Limb (tissue), 2 donors: ENCODE data around the gene PPT1.
"Not testable (repeated sequence)": the region's sequence is repeated elsewhere in the genome, so short reads cannot be mapped to it uniquely, and the experiment has no call there.

Experiments
- DNase-seq, 2 donors: peaks; one replicate each; pipeline ENCODE4 v3.0.0-alpha.2; 2016; ENCODE audit errors: extremely low spot score in 2 of 2

The PPT1 gene

DNA sequence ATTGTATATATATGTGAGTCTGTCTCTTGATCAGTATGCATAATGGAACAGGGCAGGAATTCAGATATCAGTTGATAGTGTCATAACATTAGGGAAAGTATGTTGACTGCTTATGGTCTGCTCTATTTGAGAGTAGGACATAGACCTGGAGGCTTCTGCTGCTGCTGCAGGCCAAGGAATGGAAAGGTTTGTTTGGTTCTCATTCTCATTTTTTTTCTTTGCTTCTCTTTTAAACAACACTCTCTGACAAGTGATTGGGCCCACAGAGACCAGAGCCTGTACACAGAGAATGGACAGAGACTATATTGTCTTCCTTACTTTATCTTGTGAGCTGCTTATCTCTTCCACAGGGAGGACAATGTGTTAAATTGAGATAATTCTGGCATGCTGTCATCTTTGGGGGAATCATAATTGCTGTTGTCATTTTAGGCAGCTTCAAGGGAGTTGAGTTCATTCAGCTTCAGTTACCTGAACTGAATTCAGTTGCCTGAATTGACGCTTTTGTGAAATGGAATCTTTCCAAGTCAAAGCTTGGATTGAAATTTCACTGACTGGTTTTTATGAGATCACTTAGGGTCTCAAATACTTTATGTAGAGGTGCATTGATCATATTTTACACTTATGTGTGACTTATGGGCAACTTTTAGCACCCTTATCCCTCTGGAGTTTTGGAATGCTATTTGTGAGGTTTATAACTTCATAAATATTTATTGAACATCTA lies 39.6 kb downstream of the PPT1 start:
- DNase-seq: no peak

DNA sequence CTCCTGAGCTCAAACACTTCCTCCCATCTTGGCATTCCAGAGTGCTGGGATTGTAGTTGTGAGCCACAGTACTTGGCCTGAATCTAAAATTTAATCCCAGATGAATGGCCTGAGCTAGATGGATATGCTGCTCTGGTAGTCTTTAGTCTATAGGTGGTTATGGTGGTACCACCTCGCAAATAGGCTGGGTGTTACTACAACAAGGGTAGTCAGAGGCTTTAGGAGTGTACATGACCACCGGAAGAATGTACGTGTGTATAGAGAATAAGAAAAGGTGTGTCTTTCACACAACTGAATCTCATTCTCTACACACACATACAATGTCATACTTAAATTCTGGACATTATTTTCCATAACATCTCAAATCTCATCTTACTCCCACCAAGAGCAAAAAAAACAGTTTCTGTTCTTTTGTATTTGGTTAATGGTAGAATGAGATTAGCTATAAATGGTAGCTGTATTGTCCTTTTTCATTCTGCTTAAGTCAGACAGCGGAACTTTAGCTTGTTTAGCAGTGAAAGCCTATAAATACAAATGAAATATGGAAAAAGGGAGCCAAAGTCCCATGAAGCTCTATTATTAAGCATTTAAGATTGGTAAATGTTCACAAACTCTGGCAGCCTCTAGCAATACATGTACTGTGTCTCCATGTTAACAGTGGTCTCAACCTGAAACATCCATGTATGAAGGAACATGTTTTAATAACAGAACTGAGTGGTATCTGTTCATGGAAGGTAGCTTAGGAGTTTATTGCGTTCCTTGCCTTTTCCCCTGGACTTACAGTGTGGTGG lies 40.3 kb downstream of the PPT1 start:
- no peak for DNase-seq

DNA sequence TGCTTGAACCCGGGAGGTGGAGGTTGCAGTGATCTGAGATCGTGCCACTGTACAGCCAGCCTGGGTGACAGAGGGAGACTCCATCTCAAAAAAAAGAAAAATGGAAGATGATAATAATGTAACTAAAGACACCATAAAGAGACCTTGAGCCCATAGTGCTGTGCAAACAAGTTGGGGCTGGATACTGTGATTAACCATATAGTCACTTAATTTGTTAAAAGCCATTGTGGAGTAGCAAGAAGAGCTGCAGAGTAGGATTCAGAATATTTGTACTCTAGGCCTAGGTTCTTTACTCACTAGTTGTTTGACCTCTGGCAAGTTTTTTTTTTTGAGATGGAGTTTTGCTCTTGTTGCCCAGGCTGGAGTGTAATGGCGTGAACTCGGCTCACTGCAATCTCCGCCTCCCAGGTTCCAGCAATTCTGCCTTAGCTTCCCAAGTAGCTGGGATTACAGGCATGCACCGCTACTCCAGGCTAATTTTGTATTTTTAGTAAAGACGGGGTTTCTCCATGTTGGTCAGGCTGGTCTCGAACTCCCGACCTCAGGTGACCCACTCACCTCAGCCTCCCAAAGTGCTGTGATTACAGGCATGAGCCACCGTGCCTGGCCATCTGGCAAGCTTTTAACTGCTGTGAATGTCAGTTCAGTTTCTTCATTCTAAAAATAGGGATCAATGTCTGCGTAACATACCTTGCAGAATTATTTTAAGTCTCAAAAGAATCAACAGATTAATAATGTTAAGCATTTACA lies 43.7 kb downstream of the PPT1 start:
- DNase-seq: no peak

DNA sequence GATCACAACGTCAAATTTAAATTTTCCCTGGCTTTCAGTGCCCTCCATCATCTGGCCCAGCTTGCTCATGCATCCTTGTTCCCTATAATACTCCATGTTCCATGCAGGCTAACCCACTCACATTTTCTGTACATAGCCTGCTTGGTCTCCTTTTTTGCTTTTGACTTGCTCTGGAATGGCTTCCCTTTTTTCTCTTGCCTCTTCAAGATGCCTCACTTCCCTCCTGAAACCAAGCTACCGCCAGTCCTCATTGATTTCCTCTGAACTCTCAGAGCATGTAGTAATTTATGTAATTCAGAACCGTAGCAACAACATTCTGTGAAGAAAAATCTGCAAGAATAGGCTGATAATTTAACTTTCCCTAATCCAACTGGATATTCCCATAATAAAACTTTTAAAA lies 46.2 kb downstream of the PPT1 start:
- DNase-seq: no peak

DNA sequence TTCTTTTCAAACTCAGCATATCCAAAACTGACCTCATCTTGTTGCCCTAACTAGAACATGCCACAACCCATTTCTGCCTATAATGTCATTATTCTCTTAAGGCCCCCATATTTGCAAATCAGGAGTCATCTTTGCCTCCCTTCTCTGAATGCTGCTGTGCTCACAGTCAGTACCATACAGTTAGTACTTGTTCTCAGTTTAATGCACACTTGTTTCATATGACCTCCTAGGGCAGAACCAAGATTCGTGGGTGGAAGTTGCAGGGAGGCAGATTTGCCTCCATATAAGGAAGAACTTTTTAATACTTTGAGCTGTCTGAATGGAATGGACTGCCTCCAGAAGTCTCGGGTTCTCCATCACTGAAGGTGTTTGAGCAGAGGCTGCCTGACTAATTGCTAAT lies 47.3 kb downstream of the PPT1 start:
- no peak for DNase-seq

DNA sequence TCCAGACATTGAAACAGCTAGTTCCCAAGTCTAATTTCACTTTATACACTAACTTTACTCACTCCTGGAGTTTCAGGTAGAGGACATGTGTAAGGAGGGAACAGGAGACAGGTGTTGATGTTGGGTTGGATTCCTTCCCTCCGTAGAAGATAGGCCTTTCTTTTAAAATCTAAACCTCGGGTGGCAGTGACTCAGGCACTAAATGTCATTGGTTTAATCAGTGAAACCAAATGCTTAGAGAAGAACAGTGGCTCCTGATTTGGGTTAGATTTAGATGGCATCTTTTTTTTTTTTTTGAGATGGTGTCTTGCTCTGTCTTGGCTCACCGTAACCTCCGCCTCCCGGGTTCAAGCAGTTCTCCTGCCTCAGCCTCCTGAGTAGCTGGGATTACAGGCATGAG lies 49.3 kb downstream of the PPT1 start:
- DNase-seq: no peak

DNA sequence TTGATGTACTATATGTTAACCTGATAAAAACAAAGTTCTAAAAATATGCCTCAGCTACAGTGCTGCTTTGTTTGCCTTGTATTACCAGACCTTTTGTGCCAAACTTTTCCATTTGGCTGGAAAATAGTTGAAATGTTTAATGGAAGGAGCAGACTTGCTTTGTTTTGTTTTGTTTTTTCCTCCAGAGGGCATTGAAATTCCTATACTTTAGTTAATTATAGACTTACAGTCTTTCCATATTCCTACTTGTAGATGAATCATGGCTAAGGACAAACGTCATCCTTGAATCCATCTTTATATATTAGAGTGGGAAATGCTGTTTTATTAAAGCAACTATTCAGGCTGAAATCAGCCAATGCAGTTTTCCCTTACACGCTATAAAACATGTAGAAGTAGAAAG lies 49.8 kb downstream of the PPT1 start:
- DNase-seq: no peak

DNA sequence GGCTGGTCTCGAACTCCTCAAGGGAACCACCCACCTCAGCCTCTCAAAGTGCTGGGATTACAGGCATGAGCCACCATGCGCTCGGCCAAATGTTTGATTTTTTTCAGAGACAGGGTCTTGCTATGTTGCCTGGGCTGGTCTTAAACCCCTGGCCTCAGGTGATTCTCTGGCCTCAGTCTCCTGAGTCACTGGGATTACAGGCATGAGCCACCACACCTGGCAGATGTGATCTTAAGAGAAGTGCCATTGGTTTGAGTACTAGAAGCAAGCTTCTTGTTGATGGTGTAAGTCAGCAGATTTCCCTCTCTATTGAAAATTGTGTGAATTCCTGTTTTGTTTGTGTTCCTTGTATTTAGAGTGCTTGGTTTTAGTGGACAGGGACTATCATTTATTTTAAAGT lies 51.3 kb downstream of the PPT1 start:
- DNase-seq: no peak

DNA sequence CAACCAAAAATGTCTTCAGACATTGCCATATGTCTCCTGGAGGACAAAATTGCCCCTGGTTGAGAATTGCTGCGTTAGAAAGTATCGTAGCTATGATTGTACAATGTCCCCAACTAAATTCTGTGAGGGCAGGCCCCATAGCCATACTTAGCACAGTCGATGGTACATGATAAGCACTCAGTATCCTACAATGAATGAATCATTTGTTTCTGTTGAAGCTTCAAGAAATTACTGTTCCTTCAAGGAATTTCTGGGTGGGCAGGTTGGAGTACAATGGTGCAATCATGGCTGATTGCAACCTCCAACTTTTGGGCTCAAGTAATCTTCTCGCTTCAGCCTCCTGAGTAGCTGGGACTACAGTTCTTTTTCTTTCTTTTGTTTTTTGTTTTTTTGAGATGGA lies 51.9 kb downstream of the PPT1 start:
- DNase-seq: no peak

DNA sequence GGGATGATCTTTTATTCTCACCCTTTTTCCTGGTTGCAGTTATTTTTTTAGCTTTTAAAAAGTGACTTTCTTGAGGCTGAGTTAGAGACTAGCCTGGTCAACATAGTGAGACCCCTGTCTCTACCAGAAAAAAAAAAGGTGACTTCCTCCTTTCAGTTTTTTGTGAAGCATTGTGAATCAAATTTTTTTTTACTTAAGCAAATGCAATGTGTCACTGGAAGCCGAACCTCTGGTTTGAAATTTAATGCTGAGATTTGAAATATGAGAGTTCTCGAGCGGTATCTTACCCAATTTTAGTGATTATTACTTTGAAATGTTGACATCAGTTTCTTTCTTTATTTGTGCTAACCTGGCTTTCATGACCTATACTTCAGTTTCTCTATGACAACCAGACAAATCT lies 52.9 kb downstream of the PPT1 start:
- no peak for DNase-seq

DNA sequence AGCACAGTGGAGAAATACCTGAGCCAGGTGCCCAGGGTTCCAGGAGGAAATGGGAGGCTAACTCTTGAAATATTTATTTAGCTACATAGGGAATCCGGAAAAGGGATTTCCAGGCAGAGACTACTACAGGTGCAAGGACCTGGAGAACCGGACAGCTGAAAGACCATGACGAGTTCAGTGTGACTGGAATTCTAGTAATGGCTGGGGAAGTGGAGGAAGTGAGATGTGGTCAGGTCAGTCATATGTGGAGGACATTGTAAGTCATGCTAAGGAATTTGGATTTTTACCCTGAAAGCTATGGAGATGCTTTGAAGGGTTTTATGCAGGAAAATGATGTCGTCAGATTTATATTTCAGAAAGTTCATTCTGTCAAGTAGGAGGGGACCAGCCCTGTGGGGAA lies 54.7 kb downstream of the PPT1 start:
- DNase-seq: no peak

DNA sequence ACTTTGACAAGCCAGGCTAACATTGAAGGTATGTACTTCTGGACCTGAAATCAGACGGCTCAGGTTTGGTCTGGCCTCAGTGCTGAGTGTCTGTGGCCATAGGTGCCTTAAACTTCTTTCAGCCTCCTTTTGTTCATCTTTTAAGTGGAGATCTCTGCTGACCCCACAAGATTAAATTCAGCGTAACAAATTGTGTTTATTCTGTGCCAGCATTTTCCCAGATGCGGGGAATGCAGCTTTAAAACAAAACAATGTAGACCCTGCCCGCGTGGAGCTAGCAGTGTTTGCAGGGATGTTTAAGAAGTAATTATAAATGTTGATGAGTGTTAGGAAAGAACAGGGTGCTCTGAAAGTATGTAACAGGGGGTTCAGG lies 55.6 kb downstream of the PPT1 start:
- no peak for DNase-seq

DNA sequence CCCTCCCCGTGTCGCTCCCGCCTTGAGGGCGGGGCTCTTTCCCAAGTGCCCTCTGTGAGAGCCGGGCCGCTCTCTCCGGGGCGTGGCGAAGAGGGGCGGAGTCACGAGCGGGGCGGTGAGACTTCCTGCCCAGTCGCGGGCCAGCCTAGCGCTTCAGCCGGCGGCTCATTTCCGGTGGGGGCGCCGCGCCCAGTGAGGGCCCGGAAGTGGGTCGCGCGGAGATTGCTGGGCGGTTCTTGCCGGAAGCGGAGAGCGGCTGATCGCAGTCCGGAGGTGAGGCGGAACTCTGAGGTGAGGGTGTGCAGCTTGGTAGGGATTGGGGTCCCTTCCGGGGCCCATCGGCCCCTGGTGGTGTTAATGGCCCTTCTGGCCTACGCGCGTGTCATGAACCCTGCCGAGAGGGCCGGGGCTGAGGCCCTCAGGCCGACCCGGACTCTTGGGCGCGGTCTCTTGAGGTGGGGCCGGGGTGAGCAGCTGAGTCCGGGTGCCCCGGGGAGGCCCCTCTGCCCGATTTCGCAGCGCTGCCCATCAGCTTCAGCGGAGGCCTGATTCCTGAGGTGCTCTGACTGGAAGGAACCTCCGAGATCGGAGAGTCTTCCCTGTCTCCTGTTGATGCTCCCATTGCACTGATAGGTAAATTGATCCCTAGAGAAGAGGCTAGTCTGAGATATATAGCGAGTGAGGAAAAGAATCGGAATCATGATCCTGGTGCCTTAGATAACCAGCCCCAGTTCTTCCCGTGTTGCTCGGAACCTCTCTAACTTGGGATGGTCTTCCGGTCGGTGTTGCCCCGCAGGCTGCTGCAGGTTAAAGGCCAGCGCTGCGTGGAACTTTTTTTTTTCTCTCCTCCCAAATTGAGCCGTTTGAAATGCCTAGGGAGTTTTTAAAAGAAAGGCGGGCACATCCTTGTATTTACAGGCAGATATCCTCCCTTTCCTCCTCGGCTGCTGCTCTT lies 56.3 kb downstream of the PPT1 start, which contains the start of gene CAP1:
TSS of gene CAP1 (plus strand) at position 219 of the 955 bp plus-strand sequence. CDS start 18,618 bp downstream, outside the sequence.
- peak; percentile 97 to 100 for DNase-seq

DNA sequence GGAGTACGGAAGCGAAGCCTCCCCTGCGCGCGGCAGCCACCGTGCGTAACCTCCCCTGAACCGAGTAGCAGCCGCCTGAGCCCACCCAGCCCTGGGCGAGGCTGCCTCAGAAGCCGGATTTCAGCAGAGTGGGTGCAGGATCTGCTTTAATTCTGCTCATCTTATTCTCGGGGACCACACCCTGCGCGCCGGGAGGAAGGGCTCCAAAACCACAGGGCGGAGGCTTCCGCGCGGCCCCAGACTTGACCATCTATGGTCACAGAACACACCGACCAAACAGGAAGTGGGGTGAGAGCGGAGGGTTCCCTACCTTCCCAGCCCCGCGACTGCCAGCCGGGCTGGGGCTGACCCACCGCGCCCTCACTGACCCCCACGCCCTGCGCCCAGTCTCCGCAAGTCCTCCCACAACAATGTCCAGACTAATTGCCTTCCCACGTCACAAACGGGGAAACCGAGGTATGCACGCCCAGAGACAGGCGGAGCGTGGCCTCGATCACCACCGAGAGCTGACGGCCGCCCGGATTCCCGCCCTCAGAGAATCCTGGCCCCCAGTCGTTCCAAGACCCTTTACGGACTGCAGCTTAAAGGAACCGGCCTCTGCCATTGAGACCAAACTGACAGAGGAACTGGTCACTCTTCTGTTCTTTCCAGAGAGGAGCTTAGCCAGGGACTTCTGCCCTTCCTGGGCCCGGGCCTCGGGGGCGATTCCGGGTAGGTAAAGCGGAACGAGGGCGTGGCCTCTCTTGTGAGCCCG lies 57.1 kb downstream of the PPT1 start:
- DNase-seq: peak; percentile 79

DNA sequence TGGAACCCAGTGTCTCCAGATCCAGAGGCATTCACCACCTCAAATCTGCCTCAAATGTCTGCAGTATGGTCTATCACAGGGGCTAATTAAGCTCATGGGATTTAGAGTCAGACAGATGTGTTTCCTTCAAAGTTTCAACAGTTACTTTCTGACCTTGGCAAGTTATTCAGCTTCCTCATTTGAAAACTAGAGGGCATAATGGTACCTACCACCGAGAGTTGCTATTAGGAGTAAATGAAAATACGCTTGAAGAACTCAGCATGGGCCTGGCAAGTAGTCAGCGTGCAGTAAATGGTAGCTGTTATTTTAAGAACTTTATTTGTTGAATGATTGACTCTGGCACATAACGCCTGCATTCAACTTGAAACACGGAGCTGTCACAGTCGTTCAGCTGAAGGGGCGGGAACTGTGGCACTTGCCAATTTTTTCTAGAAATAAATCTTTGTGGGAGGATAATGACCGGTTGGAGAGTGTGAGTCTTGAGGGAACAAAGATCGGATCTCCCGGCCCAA lies 57.8 kb downstream of the PPT1 start:
- peak in 1 of 2 donors; percentile 62 for DNase-seq

DNA sequence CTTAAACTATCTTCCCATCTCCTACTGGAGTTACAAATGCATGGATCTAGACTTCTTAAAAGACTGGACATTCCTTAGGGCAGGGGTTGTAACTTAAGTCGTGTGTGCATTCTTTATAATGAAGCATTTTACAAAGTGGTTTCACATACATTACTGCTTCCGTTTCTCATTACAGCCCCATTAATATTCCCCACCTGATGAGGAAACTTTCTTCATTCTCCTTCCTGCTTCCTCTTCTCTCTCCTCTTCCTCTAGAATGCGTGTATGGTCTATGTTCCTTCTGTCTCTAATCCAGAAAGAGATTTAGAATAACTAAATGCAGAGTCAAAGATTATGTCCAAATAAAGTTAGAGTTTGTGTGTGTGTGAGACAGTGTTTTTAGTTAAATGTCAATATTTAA lies 58.4 kb downstream of the PPT1 start:
- no peak for DNase-seq

DNA sequence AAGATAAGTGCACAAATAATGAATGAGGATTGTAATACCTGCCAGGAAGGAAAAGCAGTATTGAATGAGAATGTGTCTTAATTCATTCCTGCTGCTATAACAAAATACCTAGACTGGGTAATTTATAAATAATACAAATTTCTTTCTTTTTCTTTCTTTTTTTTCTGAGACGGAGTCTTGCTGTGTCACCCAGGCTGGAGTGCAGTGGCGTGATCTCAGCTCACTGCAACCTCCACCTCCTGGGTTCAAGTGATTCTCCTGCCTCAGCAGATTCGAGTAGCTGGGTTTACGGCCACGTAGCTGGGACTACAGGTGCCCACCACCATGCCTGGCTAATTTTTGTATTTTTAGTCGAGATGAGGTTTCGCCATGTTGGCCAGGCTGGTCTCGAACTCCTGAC lies 59.8 kb downstream of the PPT1 start:
- not testable (repeated sequence) for DNase-seq

DNA sequence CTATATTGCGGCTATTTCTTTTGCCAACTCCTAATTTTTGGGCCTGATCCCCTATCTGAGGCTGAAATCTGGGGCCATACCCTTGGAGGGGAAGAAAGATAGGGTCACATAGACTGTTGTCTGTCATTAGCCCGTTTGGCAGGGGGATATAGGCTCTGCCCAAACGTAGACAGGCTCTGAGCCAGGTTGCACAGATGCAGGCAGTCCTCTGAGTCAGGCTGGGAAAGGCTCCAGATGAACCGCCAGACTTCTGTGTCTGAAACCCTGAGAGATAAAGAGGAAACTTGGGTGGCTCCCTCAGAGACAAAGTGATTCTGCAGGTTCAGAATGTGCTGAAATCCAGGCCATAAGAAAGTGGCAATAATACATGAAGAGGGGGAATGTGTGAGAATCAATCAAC lies 60.5 kb downstream of the PPT1 start:
- no peak for DNase-seq

DNA sequence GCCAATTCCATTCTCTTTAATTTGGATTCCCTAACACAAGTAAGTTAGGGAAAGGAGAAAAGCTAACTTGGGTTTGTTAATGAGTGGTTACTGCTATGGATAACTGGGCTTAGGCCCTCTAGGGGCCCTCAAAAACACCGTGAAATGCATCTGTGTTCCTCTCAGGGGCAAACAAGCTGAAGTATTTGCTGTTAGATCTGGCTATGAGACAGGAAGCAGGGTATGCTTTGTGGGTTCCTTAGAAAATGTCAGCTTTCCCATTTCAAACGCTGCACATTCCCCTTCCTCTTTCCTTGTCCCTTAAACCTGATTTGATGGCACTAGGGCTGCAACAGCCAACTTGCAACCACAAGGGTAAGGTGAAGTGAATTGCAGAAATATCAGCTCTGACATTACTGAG lies 62.2 kb downstream of the PPT1 start:
- no peak for DNase-seq

DNA sequence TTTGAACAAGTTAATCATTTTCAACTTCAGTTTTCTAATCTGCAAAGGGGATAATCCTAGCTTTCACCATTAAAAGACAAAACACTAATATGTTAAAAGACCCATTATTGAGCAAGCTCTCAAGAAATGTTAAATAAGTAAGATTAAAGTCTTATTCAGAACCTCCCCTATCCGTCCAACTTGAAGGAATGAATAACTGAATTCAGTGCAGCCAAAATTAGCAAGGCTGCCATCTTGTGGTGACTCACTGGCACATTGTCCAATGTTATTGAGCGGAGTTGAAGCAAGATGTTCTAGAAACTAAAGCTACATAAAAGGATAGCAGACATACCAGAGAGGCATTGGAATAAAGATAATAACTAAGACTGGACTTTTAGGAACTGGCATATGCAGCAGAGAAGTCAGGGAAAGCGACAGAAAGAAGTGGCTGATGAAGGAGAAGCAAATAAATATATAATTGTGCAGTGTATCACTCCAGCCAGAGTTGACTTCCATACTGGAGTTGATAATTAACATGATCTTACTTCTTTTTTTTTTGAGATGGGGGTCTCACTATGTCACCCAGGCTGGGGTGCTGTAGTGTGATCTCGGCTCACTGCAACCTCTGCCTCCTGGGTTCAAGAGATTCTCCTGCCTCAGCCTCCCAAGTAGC lies 64.7 kb downstream of the PPT1 start:
- peak; percentile 48 to 59 for DNase-seq
